ENCODE results near the gene WDR81. TPM values are rescaled to one million over a fixed set of nuclear protein-coding genes. Genes with fewer than 3 reads are reported as not detected.

WDR81 gene
- total and polyA plus RNA-seq, 10 of the 15 experiments (the other 5 are each of a cell fraction or from before 2014, with no cell fraction given) = 0.13 to 22.4 (median 7.3) TPM; not detected in 1

DNA sequence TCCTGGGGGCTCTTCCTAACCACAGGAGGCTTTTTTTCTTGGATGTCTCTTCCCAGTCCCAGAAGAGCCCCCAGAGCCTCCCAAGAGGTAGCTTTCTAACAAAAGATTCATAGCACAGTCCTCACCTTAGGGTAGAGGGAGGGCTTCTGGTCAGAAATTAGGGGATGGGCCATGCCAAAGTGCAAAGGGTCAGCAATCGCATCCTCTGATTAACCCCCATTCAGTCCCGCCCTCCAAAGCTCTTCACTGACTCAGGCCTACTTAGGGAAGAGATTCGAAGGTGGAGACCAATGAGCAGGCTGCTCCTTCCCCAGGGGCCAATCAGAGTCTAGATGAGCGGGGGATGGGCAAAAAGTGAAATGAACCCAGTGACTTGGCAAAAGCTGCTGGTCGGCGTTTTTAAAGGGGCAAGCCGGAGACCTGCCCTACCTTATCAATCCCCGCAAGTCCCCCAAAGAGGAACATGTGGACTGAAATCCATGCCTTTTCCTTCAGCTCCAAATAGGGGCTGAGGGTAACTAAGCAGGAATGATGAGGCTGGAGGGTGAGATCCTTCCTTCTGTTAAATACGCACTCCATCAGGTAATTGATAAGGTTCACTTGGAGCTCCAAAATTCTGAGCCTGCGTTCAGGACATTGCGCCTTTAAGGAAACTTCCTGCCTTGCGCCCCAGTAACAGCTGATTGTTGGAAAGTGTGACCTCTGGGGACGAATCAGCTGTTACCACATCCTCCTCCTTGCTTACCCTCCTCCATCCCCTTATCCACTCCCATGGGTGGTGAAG, 7.4 kb upstream of the WDR81 start (continued):
- TF ChIP-seq CEBPB (IDR thresholded peaks at IDR 0.05; ENCODE audit: borderline replicate concordance in 1 of 2, low read depth in 2 of 2, low read length in 2 of 2) (peak in 1 of 2 experiments; percentile 53; a peak in 1 of 4 replicates), CREM (IDR thresholded peaks at IDR 0.05; ENCODE audit: low read depth) (peak; percentile 82), MXI1 (IDR thresholded peaks at IDR 0.05; ENCODE audit: low read depth, low read length) (peak; percentile 63), IKZF1 (conservative IDR thresholded peaks at IDR 0.05) (peak; percentile 82), GABPA (IDR thresholded peaks at IDR 0.05; ENCODE audit: low read depth) (no peak), RUNX3 (IDR thresholded peaks at IDR 0.05; ENCODE audit: low read length) (peak; percentile 87), MTA2 (IDR thresholded peaks at IDR 0.05; ENCODE audit: low read depth) (0 out of 2 replicates have a peak, but pooled peaks have one; percentile 39), CHD2 (IDR thresholded peaks at IDR 0.05; ENCODE audit: borderline replicate concordance, low read depth, low read length) (peak; percentile 91), SMAD1 (IDR thresholded peaks at IDR 0.05; ENCODE audit: low read depth, partially characterized antibody) (peak; percentile 13), CBX5 (IDR thresholded peaks at IDR 0.05; ENCODE audit: low read depth) (no peak), ETV6 (conservative IDR thresholded peaks at IDR 0.05 in 1 of 2, IDR thresholded peaks at IDR 0.05 in 1 of 2; ENCODE audit: borderline replicate concordance in 1 of 2, low read depth in 1 of 2) (no peak), CBFB (IDR thresholded peaks at IDR 0.05; ENCODE audit: low read depth) (peak; percentile 81), RCOR1 (conservative IDR thresholded peaks at IDR 0.05; ENCODE audit: low read depth, low read length) (no peak), EZH2 (IDR thresholded peaks at IDR 0.05; ENCODE audit: borderline replicate concordance, control insufficient read depth, low read depth, low read length) (0 out of 2 replicates have a peak, but pooled peaks have one; percentile 30), TCF3 (IDR thresholded peaks at IDR 0.05; ENCODE audit: borderline replicate concordance, insufficient read depth, low read depth, low read length) (0 out of 2 replicates have a peak, but pooled peaks have one; percentile 1), SMAD5 (IDR thresholded peaks at IDR 0.05; ENCODE audit: low read depth) (peak; percentile 62; the same call in 1 of the 2 replicates), NFYB (IDR thresholded peaks at IDR 0.05; ENCODE audit: insufficient read depth, low read depth, low read length) (peak; percentile 92), KDM1A (IDR thresholded peaks at IDR 0.05; ENCODE audit: borderline replicate concordance) (no peak)
- TF ChIP-seq, protein P1, sequence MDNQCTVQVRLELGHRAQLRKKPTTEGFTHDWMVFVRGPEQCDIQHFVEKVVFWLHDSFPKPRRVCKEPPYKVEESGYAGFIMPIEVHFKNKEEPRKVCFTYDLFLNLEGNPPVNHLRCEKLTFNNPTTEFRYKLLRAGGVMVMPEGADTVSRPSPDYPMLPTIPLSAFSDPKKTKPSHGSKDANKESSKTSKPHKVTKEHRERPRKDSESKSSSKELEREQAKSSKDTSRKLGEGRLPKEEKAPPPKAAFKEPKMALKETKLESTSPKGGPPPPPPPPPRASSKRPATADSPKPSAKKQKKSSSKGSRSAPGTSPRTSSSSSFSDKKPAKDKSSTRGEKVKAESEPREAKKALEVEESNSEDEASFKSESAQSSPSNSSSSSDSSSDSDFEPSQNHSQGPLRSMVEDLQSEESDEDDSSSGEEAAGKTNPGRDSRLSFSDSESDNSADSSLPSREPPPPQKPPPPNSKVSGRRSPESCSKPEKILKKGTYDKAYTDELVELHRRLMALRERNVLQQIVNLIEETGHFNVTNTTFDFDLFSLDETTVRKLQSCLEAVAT (IDR thresholded peaks at IDR 0.05) = 0 out of 2 replicates have a peak, but pooled peaks have one; percentile 70
- TF ChIP-seq, protein P2, sequence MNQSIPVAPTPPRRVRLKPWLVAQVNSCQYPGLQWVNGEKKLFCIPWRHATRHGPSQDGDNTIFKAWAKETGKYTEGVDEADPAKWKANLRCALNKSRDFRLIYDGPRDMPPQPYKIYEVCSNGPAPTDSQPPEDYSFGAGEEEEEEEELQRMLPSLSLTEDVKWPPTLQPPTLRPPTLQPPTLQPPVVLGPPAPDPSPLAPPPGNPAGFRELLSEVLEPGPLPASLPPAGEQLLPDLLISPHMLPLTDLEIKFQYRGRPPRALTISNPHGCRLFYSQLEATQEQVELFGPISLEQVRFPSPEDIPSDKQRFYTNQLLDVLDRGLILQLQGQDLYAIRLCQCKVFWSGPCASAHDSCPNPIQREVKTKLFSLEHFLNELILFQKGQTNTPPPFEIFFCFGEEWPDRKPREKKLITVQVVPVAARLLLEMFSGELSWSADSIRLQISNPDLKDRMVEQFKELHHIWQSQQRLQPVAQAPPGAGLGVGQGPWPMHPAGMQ (IDR thresholded peaks at IDR 0.05; ENCODE audit: borderline replicate concordance) = no peak
- TF ChIP-seq, protein P3, sequence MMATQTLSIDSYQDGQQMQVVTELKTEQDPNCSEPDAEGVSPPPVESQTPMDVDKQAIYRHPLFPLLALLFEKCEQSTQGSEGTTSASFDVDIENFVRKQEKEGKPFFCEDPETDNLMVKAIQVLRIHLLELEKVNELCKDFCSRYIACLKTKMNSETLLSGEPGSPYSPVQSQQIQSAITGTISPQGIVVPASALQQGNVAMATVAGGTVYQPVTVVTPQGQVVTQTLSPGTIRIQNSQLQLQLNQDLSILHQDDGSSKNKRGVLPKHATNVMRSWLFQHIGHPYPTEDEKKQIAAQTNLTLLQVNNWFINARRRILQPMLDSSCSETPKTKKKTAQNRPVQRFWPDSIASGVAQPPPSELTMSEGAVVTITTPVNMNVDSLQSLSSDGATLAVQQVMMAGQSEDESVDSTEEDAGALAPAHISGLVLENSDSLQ (IDR thresholded peaks at IDR 0.05) = peak; percentile 11; the same call in 1 of the 2 replicates

All from GM12878 (cell line).